K562 (cell line): ENCODE measurements around the gene DOCK7.
"Not testable (repeated sequence)": the region's sequence is repeated elsewhere in the genome, so short reads cannot be mapped to it uniquely, and the experiment has no call there.

Experiments used
- CEBPB ChIP-seq: fragments of 450-650 bp; IDR thresholded peaks from 2 replicates; pipeline ENCODE4 v1.6.1; 2016; ENCODE audit warnings: missing genetic modification characterization, missing compliant biosample characterization
- EP300 ChIP-seq: IDR thresholded peaks from 2 replicates; pipeline ENCODE4 v1.6.1; 2012; ENCODE audit warnings: low read length, improper control_type of control experiment
- JUN ChIP-seq, 2 experiments: sonication (generic) in 1 of 2; formaldehyde crosslinking in 1 of 2; IDR thresholded peaks; 2 replicates each; pipeline versions ENCODE4 v1.6.1 to v1.8.0; 2012 to 2022; ENCODE audit warnings: borderline replicate concordance in 2 of 2, mild to moderate bottlenecking in 2 of 2, improper control_type of control experiment in 1 of 2, low read depth in 1 of 2, low read length in 1 of 2, missing genetic modification reagents in 1 of 2
- SAFB2 ChIP-seq: fragments of 200-400 bp; formaldehyde crosslinking; IDR thresholded peaks from 2 replicates; pipeline ENCODE4 v1.6.1; 2018; ENCODE audit warnings: borderline replicate concordance, low read length, low read depth, moderate library complexity; ENCODE audit not compliant: severe bottlenecking
- SMARCB1 ChIP-seq: IDR thresholded peaks from 2 replicates; pipeline ENCODE4 v1.6.1; 2011; ENCODE audit warnings: improper control_type of control experiment, low read depth; ENCODE audit not compliant: insufficient read length
- SNRNP70 ChIP-seq: fragments of 200-400 bp; formaldehyde crosslinking; optimal IDR thresholded peaks from 2 replicates; pipeline ENCODE3; 2017; ENCODE audit warnings: low read depth, low read length
- SREBF2 ChIP-seq: sonication (generic); formaldehyde crosslinking; IDR thresholded peaks from 2 replicates; pipeline ENCODE4 v1.4.0; 2020; ENCODE audit warnings: mild to moderate bottlenecking, missing genetic modification reagents
- YY1 ChIP-seq, 3 experiments: IDR thresholded peaks; 2 replicates each; pipeline ENCODE4 v1.6.1; 2011; ENCODE audit warnings: low read length in 2 of 3, mild to moderate bottlenecking in 2 of 3, moderate library complexity in 2 of 3, borderline replicate concordance in 1 of 3, control low read depth in 1 of 3, low read depth in 1 of 3; ENCODE audit not compliant: insufficient read depth in 3 of 3, insufficient replicate concordance in 2 of 3, control insufficient read depth in 1 of 3, insufficient read length in 1 of 3; ENCODE audit errors: extremely low read depth in 1 of 3
- TF ChIP-seq, protein P1 (sequence below): fragments of 250-450 bp; sonication (Bioruptor Pico); IDR thresholded peaks from 2 replicates; pipeline ENCODE4 v1.4.0; 2020; ENCODE audit warnings: mild to moderate bottlenecking, moderate library complexity
- TF ChIP-seq, protein P2 (sequence below), 2 experiments: IDR thresholded peaks; 2 replicates each; pipeline ENCODE4 v1.6.1; 2011; ENCODE audit warnings: borderline replicate concordance in 1 of 2, control low read depth in 1 of 2, low read depth in 1 of 2, low read length in 1 of 2, mild to moderate bottlenecking in 1 of 2, mixed read lengths in 1 of 2, moderate library complexity in 1 of 2; ENCODE audit not compliant: insufficient read depth in 1 of 2, insufficient read length in 1 of 2, poor library complexity in 1 of 2, severe bottlenecking in 1 of 2; ENCODE audit errors: extremely low read depth in 1 of 2

DNA sequence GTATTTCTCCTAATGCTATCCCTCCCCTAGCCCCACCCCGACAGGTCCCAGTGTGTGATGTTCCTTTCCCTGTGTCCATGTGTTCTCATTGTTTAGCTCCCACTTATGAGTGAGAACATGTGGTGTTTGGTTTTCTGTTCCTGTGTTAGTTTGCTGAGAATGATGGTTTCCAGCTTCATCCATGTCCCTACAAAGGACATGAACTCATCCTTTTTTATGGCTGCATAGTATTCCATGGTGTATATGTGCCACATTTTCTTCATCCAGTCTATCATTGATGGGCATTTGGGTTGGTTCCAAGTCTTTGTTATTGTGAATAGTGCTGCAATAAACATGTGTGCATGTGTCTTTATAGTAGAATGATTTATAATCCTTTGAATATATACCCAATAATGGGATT, 77.6 kb downstream of the DOCK7 start:
- not testable (repeated sequence) for TF ChIP-seq EP300; JUN (IDR thresholded peaks at IDR 0.05; ENCODE audit: borderline replicate concordance, low read depth, low read length); JUN (CRISPR knock-in tag; IDR thresholded peaks at IDR 0.05; ENCODE audit: borderline replicate concordance); YY1 (IDR thresholded peaks at IDR 0.05; ENCODE audit: borderline replicate concordance in 1 of 3, control insufficient read depth in 1 of 3, extremely low read depth in 1 of 3, insufficient read depth in 3 of 3, insufficient read length in 1 of 3, insufficient replicate concordance in 2 of 3, low read depth in 1 of 3, low read length in 2 of 3); SREBF2 (CRISPR knock-in tag); SMARCB1; SNRNP70; CEBPB (tag); SAFB2
- TF ChIP-seq, protein P1, sequence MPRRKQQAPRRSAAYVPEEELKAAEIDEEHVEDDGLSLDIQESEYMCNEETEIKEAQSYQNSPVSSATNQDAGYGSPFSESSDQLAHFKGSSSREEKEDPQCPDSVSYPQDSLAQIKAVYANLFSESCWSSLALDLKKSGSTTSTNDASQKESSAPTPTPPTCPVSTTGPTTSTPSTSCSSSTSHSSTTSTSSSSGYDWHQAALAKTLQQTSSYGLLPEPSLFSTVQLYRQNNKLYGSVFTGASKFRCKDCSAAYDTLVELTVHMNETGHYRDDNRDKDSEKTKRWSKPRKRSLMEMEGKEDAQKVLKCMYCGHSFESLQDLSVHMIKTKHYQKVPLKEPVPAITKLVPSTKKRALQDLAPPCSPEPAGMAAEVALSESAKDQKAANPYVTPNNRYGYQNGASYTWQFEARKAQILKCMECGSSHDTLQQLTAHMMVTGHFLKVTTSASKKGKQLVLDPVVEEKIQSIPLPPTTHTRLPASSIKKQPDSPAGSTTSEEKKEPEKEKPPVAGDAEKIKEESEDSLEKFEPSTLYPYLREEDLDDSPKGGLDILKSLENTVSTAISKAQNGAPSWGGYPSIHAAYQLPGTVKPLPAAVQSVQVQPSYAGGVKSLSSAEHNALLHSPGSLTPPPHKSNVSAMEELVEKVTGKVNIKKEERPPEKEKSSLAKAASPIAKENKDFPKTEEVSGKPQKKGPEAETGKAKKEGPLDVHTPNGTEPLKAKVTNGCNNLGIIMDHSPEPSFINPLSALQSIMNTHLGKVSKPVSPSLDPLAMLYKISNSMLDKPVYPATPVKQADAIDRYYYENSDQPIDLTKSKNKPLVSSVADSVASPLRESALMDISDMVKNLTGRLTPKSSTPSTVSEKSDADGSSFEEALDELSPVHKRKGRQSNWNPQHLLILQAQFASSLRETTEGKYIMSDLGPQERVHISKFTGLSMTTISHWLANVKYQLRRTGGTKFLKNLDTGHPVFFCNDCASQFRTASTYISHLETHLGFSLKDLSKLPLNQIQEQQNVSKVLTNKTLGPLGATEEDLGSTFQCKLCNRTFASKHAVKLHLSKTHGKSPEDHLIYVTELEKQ (CRISPR knock-in tag), result not testable (repeated sequence)
- TF ChIP-seq, protein P2, sequence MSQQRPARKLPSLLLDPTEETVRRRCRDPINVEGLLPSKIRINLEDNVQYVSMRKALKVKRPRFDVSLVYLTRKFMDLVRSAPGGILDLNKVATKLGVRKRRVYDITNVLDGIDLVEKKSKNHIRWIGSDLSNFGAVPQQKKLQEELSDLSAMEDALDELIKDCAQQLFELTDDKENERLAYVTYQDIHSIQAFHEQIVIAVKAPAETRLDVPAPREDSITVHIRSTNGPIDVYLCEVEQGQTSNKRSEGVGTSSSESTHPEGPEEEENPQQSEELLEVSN (IDR thresholded peaks at IDR 0.05; ENCODE audit: borderline replicate concordance in 1 of 2, extremely low read depth in 1 of 2, insufficient read depth in 1 of 2, insufficient read length in 1 of 2, low read depth in 1 of 2, low read length in 1 of 2, poor library complexity in 1 of 2, severe bottlenecking in 1 of 2), result not testable (repeated sequence)
